Gastroesophageal sphincter (tissue), 4 donors: ENCODE measurements around the gene ARRB1. TPM values are rescaled to one million over a fixed set of nuclear protein-coding genes. Genes with fewer than 3 reads are reported as not detected.

ENCODE experiments used
- ATAC-seq: fragments of 150-250 bp; one replicate; pipeline ENCODE4 v1.9.1; 2016; ENCODE audit warnings: mild to moderate bottlenecking, moderate library complexity
- H3K27ac ChIP-seq, 4 donors: fragments of 200-600 bp; sonication (generic) in 3 of 4; 1 replicate in 3 of 4; 2 replicates in 1 of 4; pipeline ENCODE4 v1.5.1; 2016 to 2019
- H3K27me3 ChIP-seq: fragments of 200-600 bp; sonication (generic); one replicate; pipeline ENCODE4 v1.5.1; 2019
- H3K36me3 ChIP-seq, 2 donors: fragments of 200-600 bp; sonication (generic); one replicate each; pipeline ENCODE4 v1.5.1; 2019; ENCODE audit warnings: control low read depth in 1 of 2
- H3K4me1 ChIP-seq, 3 donors: fragments of 200-600 bp; sonication (generic); 1 replicate in 2 of 3; 2 replicates in 1 of 3; pipeline ENCODE4 v1.5.1; 2016 to 2019; ENCODE audit warnings: control low read depth in 2 of 3
- H3K4me3 ChIP-seq, 2 donors: fragments of 200-600 bp; sonication (generic); one replicate each; pipeline ENCODE4 v1.5.1; 2019; ENCODE audit warnings: mild to moderate bottlenecking in 1 of 2, moderate library complexity in 1 of 2
- H3K9me3 ChIP-seq, 3 donors: fragments of 200-600 bp; sonication (generic); one replicate each; pipeline ENCODE4 v1.5.1; 2017 to 2019; ENCODE audit warnings: control low read depth in 2 of 3
- CTCF ChIP-seq, 4 experiments: fragments of 200-600 bp in 2 of 4; fragments of 450-650 bp in 2 of 4; sonication (generic) in 1 of 4; IDR thresholded peaks; one replicate each; pipeline ENCODE4 v1.5.1; 2017 to 2019; ENCODE audit warnings: antibody characterized with exemption in 4 of 4, mild to moderate bottlenecking in 2 of 4, moderate library complexity in 2 of 4
- EP300 ChIP-seq: sonication (generic); formaldehyde crosslinking; IDR thresholded peaks from one replicate; pipeline ENCODE4 v1.6.1; 2017; ENCODE audit warnings: antibody characterized with exemption, mild to moderate bottlenecking
- POLR2A ChIP-seq, 2 donors: fragments of 450-650 bp; IDR thresholded peaks; one replicate each; pipeline ENCODE4 v1.6.1; 2017; ENCODE audit warnings: antibody characterized with exemption in 2 of 2, mild to moderate bottlenecking in 2 of 2, moderate library complexity in 1 of 2
- POLR2AphosphoS5 ChIP-seq: sonication (generic); formaldehyde crosslinking; IDR thresholded peaks from one replicate; pipeline ENCODE4 v1.6.1; 2017; ENCODE audit warnings: antibody characterized with exemption
- WGBS, 2 donors: methylation state at CpG; one replicate each; pipeline ENCODE4 v1.1.5; 2018; ENCODE audit warnings: low coverage in 1 of 2; 5-methylcytosine and 5-hydroxymethylcytosine counted together
- total RNA-seq, 4 donors: library from RNA; depleted of rRNA; stranded (reverse); fragments of >200 nt; gene quantifications; one replicate each; pipeline ENCODE4 v1.1.0, GENCODE V29; 2016

ARRB1 gene
- total RNA-seq, 4 donors from 2014 or later: 72.3 to 120 (median 93.0) TPM

- no peak for ATAC-seq
- peaks cover 0 to 38% (median 16%) of the 10 kb centered on the region in 3 donors for H3K4me1 ChIP-seq
- 90 to 93% methylated on average over 3 to 4 of the region's 4 CpGs for WGBS, 2 donors
- no peaks in the 10 kb centered on the region for H3K36me3 ChIP-seq
- H3K9me3 ChIP-seq: no peaks in the 10 kb centered on the region
- H3K27me3 ChIP-seq: no peaks in the 10 kb centered on the region
- no peak overlapping the region for H3K4me3 ChIP-seq
- no peak overlapping the region for H3K27ac ChIP-seq
- TF ChIP-seq POLR2A (IDR thresholded peaks at IDR 0.05) (no peak), EP300 (no peak), CTCF (IDR thresholded peaks at IDR 0.05) (no peak), POLR2AphosphoS5 (no peak)
Observed at GRCh38 chr11:75298191-75298975, 53.1 kb downstream of the ARRB1 start.

GRCh38 chr11:75293903-75294302, 57.6 kb downstream of the ARRB1 start:
- no peak for TF ChIP-seq CTCF (IDR thresholded peaks at IDR 0.05)
- WGBS, 2 donors: 100% methylated on average over 1 of the region's 2 CpGs
- ATAC-seq: no peak
- H3K27ac ChIP-seq: peak overlapping the region in 1 of 4 donors; percentile 5
- peaks cover 0 to 55% (median 5%) of the 10 kb centered on the region in 3 donors for H3K4me1 ChIP-seq
- H3K27me3 ChIP-seq: no peaks in the 10 kb centered on the region
- H3K9me3 ChIP-seq: no peaks in the 10 kb centered on the region
- H3K4me3 ChIP-seq: no peak overlapping the region
- H3K36me3 ChIP-seq: peaks cover 0 to 14% of the 10 kb centered on the region in 2 donors

GRCh38 chr11:75292943-75293342, 58.5 kb downstream of the ARRB1 start:
- WGBS, 2 donors: 84% methylated on average over 2 of the region's 3 CpGs; no CpG with 5 or more reads in 1 of the 2 donors
- no peaks in the 10 kb centered on the region for H3K27me3 ChIP-seq
- H3K36me3 ChIP-seq: peaks cover 0 to 16% of the 10 kb centered on the region in 2 donors
- H3K4me1 ChIP-seq: peaks cover 0 to 64% (median 7%) of the 10 kb centered on the region in 3 donors
- no peak overlapping the region for H3K4me3 ChIP-seq
- H3K9me3 ChIP-seq: no peaks in the 10 kb centered on the region
- TF ChIP-seq POLR2A (IDR thresholded peaks at IDR 0.05) (no peak), EP300 (no peak), POLR2AphosphoS5 (no peak), CTCF (IDR thresholded peaks at IDR 0.05) (no peak)
- no peak for ATAC-seq
- peak overlapping the region in 2 of 4 donors; percentile 5 to 22 for H3K27ac ChIP-seq

- H3K36me3 ChIP-seq: peaks cover 0 to 27% of the 10 kb centered on the region in 2 donors
- TF ChIP-seq POLR2A (IDR thresholded peaks at IDR 0.05) (no peak), EP300 (no peak), CTCF (IDR thresholded peaks at IDR 0.05) (no peak), POLR2AphosphoS5 (no peak)
- WGBS, 2 donors: 73% methylated on average over 5 of the region's 6 CpGs; no CpG with 5 or more reads in 1 of the 2 donors
Observed at GRCh38 chr11:75291741-75292140, 59.7 kb downstream of the ARRB1 start.

GRCh38 chr11:75289919-75290318, 61.5 kb downstream of the ARRB1 start:
- Histone ChIP-seq H3K4me3 (no peak overlapping the region), H3K36me3 (peaks cover 0 to 45% of the 10 kb centered on the region in 2 donors), H3K27me3 (no peaks in the 10 kb centered on the region), H3K9me3 (no peaks in the 10 kb centered on the region), H3K4me1 (peaks cover 0 to 74% (median 7%) of the 10 kb centered on the region in 3 donors), H3K27ac (no peak overlapping the region)
- ATAC-seq: no peak
- WGBS, 2 donors: 94% methylated on average over 3 of the region's 12 CpGs; no CpG with 5 or more reads in 1 of the 2 donors
- TF ChIP-seq EP300 (no peak), POLR2AphosphoS5 (no peak), POLR2A (IDR thresholded peaks at IDR 0.05) (no peak), CTCF (IDR thresholded peaks at IDR 0.05) (no peak)

More at GRCh38 chr11:75291741-75292140, 59.7 kb downstream of the ARRB1 start:
- Histone ChIP-seq H3K9me3 (no peaks in the 10 kb centered on the region), H3K4me1 (peaks cover 0 to 69% (median 7%) of the 10 kb centered on the region in 3 donors), H3K4me3 (no peak overlapping the region), H3K27me3 (no peaks in the 10 kb centered on the region), H3K27ac (no peak overlapping the region)
- no peak for ATAC-seq
